HCT116 (cell line): Measurements from ENCODE around the gene RARS1. TPM values are rescaled to one million over a fixed set of nuclear protein-coding genes. Genes with fewer than 3 reads are reported as not detected.

Source experiments
- ATAC-seq: fragments of 200-7000 bp; cut with Tn5 transposase; 2 replicates; pipeline ENCODE4 v1.9.1; 2020; ENCODE audit warnings: mild to moderate bottlenecking, moderate library complexity
- BruUV-seq: library from RNA; stranded (reverse); fragments of 400-500 nt; replicated peaks from 2 replicates; lab custom pipeline; 2021; lab: Mats Ljungman, UMichigan
- CTCF ChIA-PET: fragments of 300-600 bp; sonication (Branson Sonifier 250); formaldehyde crosslinking; loops from one replicate; lab custom pipeline; 2021; ENCODE audit warnings: antibody characterized with exemption; lab: Charles Lee
- POLR2A ChIA-PET: fragments of 300-600, 350-600 bp; sonication (Branson Sonifier 250); formaldehyde crosslinking; loops from one replicate; lab custom pipeline; 2021; ENCODE audit warnings: antibody characterized with exemption; lab: Charles Lee
- RAD21 ChIA-PET, 2 experiments: fragments of 300-600 bp; sonication (Branson Sonifier 250); formaldehyde crosslinking; loops; one replicate each; lab custom pipeline; 2023; ENCODE audit warnings: low total read pairs in 2 of 2; ENCODE audit not compliant: uncharacterized antibody in 2 of 2, unreplicated experiment in 2 of 2, low non-redundant PET in 1 of 2; lab: Charles Lee
- DNase-seq: peaks from one replicate; pipeline ENCODE4 v3.0.0-alpha.2; 2010; ENCODE audit warnings: low read depth, low spot score
- H2AFZ ChIP-seq: fragments of 200-600 bp; shearing (Covaris generic), sonication (generic); 2 replicates; pipeline ENCODE4 v1.6.1; 2017; ENCODE audit warnings: low read depth, mixed run types, mixed read lengths, antibody characterized with exemption, low read length; ENCODE audit not compliant: poor library complexity, severe bottlenecking
- H3K27ac ChIP-seq: 2 replicates; pipeline ENCODE4 v1.5.1; 2012; ENCODE audit warnings: low read depth, low read length
- H3K27me3 ChIP-seq: fragments of 200-600 bp; sonication (generic); 2 replicates; pipeline ENCODE4 v1.6.1; 2016; ENCODE audit warnings: mixed run types, low read length, mixed read lengths; ENCODE audit not compliant: insufficient read depth
- H3K36me3 ChIP-seq, 2 experiments: fragments of 200-500 bp in 1 of 2; fragments of 200-600 bp in 1 of 2; sonication (Bioruptor generic) in 1 of 2; sonication (generic) in 1 of 2; 2 replicates each; pipeline versions ENCODE4 v1.5.1 to v1.6.1; 2014 to 2016; ENCODE audit warnings: low read length in 2 of 2, inconsistent platforms in 1 of 2, mixed read lengths in 1 of 2, mixed run types in 1 of 2; ENCODE audit not compliant: insufficient read depth in 2 of 2, control insufficient read depth in 1 of 2
- H3K4me1 ChIP-seq, 2 experiments: fragments of 200-600 bp in 1 of 2; sonication (generic) in 1 of 2; 2 replicates each; pipeline versions ENCODE4 v1.5.1 to v1.6.1; 2012 to 2017; ENCODE audit warnings: low read length in 2 of 2, inconsistent platforms in 1 of 2, mild to moderate bottlenecking in 1 of 2, mixed read lengths in 1 of 2, mixed run types in 1 of 2, moderate library complexity in 1 of 2; ENCODE audit not compliant: insufficient read depth in 2 of 2, control insufficient read depth in 1 of 2
- H3K4me2 ChIP-seq: fragments of 200-600 bp; sonication (generic); 2 replicates; pipeline ENCODE4 v1.6.1; 2017; ENCODE audit warnings: mixed run types, low read length, mixed read lengths
- H3K4me3 ChIP-seq, 2 experiments: fragments of 200-600 bp in 1 of 2; sonication (generic) in 1 of 2; replicated peaks in 1 of 2; 2 replicates each; pipeline ENCODE4 v1.5.1; 2011 to 2016; ENCODE audit warnings: low read length in 2 of 2, control low read depth in 1 of 2, low read depth in 1 of 2, mild to moderate bottlenecking in 1 of 2, mixed read lengths in 1 of 2, mixed run types in 1 of 2
- H3K79me2 ChIP-seq: fragments of 200-600 bp; sonication (generic); 2 replicates; pipeline ENCODE4 v1.6.1; 2017; ENCODE audit warnings: mild to moderate bottlenecking, mixed run types, low read length, moderate library complexity, mixed read lengths; ENCODE audit not compliant: insufficient read depth
- H3K9ac ChIP-seq: fragments of 200-600 bp; sonication (generic); 2 replicates; pipeline ENCODE4 v1.6.1; 2016; ENCODE audit warnings: low read length, mixed read lengths
- H3K9me2 ChIP-seq: fragments of 200-600 bp; sonication (generic), shearing (Covaris generic); 2 replicates; pipeline ENCODE4 v1.6.1; 2017; ENCODE audit warnings: mixed run types, mild to moderate bottlenecking, moderate library complexity; ENCODE audit not compliant: insufficient read depth
- H3K9me3 ChIP-seq, 2 experiments: fragments of 200-500 bp in 1 of 2; fragments of 200-600 bp in 1 of 2; sonication (Bioruptor generic) in 1 of 2; sonication (generic) in 1 of 2; 2 replicates each; pipeline ENCODE4 v1.6.1; 2014 to 2017; ENCODE audit warnings: low read length in 2 of 2, mixed read lengths in 2 of 2, inconsistent platforms in 1 of 2, low read depth in 1 of 2, mild to moderate bottlenecking in 1 of 2, mixed run types in 1 of 2, moderate library complexity in 1 of 2; ENCODE audit not compliant: control insufficient read depth in 1 of 2, insufficient read depth in 1 of 2
- H4K20me1 ChIP-seq: fragments of 200-600 bp; sonication (generic), shearing (Covaris generic); 2 replicates; pipeline ENCODE4 v1.6.1; 2017; ENCODE audit warnings: mixed run types, mild to moderate bottlenecking, moderate library complexity; ENCODE audit not compliant: insufficient read depth
- CBX3 ChIP-seq: IDR thresholded peaks from 2 replicates; pipeline ENCODE4 v1.6.1; 2012; ENCODE audit warnings: low read depth
- CEBPB ChIP-seq: IDR thresholded peaks from 2 replicates; pipeline ENCODE4 v1.6.1; 2012; ENCODE audit warnings: low read depth
- ELF1 ChIP-seq: IDR thresholded peaks from 2 replicates; pipeline ENCODE4 v1.6.1; 2012; ENCODE audit warnings: low read depth, borderline replicate concordance
- EZH2 ChIP-seq: fragments of 200-600 bp; sonication (generic); IDR thresholded peaks from 2 replicates; pipeline ENCODE4 v1.6.1; 2017; ENCODE audit warnings: antibody characterized with exemption, mixed run types
- FOSL1 ChIP-seq: IDR thresholded peaks from 2 replicates; pipeline ENCODE4 v1.6.1; 2012; ENCODE audit warnings: low read depth
- JUND ChIP-seq: IDR thresholded peaks from 2 replicates; pipeline ENCODE4 v1.6.1; 2012
- MAX ChIP-seq: IDR thresholded peaks from 2 replicates; pipeline ENCODE4 v1.6.1; 2012
- POLR2A ChIP-seq: IDR thresholded peaks from 2 replicates; pipeline ENCODE4 v1.7.0; 2011; ENCODE audit warnings: borderline replicate concordance; ENCODE audit not compliant: insufficient read depth, insufficient read length; ENCODE audit errors: extremely low read depth
- POLR2AphosphoS5 ChIP-seq: IDR thresholded peaks from 2 replicates; pipeline ENCODE4 v1.6.1; 2011; ENCODE audit warnings: mild to moderate bottlenecking, low read depth, low read length, moderate library complexity
- REST ChIP-seq: IDR thresholded peaks from 2 replicates; pipeline ENCODE4 v1.6.1; 2012; ENCODE audit warnings: low read depth
- SP1 ChIP-seq: IDR thresholded peaks from 2 replicates; pipeline ENCODE4 v1.6.1; 2012; ENCODE audit warnings: low read depth
- SRF ChIP-seq: IDR thresholded peaks from 2 replicates; pipeline ENCODE4 v1.6.1; 2012; ENCODE audit warnings: low read depth
- TCF7L2 ChIP-seq: IDR thresholded peaks from 2 replicates; pipeline ENCODE4 v1.7.0; 2011; ENCODE audit warnings: borderline replicate concordance, inconsistent platforms; ENCODE audit not compliant: insufficient read depth, insufficient read length; ENCODE audit errors: extremely low read depth
- YY1 ChIP-seq: IDR thresholded peaks from 2 replicates; pipeline ENCODE4 v1.6.1; 2011; ENCODE audit warnings: low read length, low read depth, moderate library complexity, mild to moderate bottlenecking; ENCODE audit not compliant: insufficient replicate concordance; ENCODE audit errors: extremely low read depth
- ZNF274 ChIP-seq: fragments of 200-500 bp; sonication (Bioruptor generic); IDR thresholded peaks from 2 replicates; pipeline ENCODE4 v1.6.1; 2014; ENCODE audit warnings: mild to moderate bottlenecking, low read depth, low read length, inconsistent platforms
- intact Hi-C: fragments of 100-400 bp; cut with micrococcal nuclease; formaldehyde crosslinking; loops from 2 replicates; pipeline ENCODE4 v1.10.0; 2022
- total RNA-seq: library from RNA; stranded (reverse); gene quantifications from one replicate; pipeline ENCODE4 v1.2.1, GENCODE V29; 2021; ENCODE audit not compliant: unreplicated experiment

The RARS1 gene
- total RNA-seq, 1 experiment from 2014 or later, result 122 TPM

- H3K27ac ChIP-seq, result no peak overlapping the region
- no peak overlapping the region for H3K9ac ChIP-seq
- DNase-seq, result no peak
- RAD21 ChIA-PET, result no interaction called here
- POLR2A ChIA-PET, result no interaction called here
- H3K27me3 ChIP-seq, result no peaks in the 10 kb centered on the region
- H2AFZ ChIP-seq, result no peak overlapping the region
- intact Hi-C loops, result no loop called here
- H3K4me3 ChIP-seq, result no peak overlapping the region
- no peak overlapping the region for H3K4me2 ChIP-seq
- no TSS peak for BruUV-seq
- no peaks in the 10 kb centered on the region for H3K9me2 ChIP-seq
- ATAC-seq, result no peak
- no peak for TF ChIP-seq EZH2
- no peak for TF ChIP-seq FOSL1
- TF ChIP-seq ZNF274, result no peak
- no peak for TF ChIP-seq POLR2A
- no peak for TF ChIP-seq YY1
- no peak for TF ChIP-seq POLR2AphosphoS5
- no peak for TF ChIP-seq ELF1
- no peak for TF ChIP-seq CEBPB
- H3K9me3 ChIP-seq, result no peaks in the 10 kb centered on the region
- H3K36me3 ChIP-seq, result peaks cover 15 to 24% of the 10 kb centered on the region in 2 experiments; a peak in 3 of 4 replicates
- H3K79me2 ChIP-seq, result no peaks in the 10 kb centered on the region
- 0 out of 4 replicates have a peak, but pooled peaks cover 0 to 6% of the 10 kb centered on the region in 2 experiments for H3K4me1 ChIP-seq
- H4K20me1 ChIP-seq, result no peaks in the 10 kb centered on the region
- CTCF ChIA-PET, result no interaction called here
Measured at GRCh38 chr5:168468836-168469235, 17.4 kb upstream of the RARS1 start.

- H3K27me3 ChIP-seq, result no peaks in the 10 kb centered on the region
- TF ChIP-seq SP1, result no peak
- no peak for TF ChIP-seq POLR2A
- TF ChIP-seq YY1, result no peak
- TF ChIP-seq CBX3, result no peak
- TF ChIP-seq ZNF274, result no peak
- TF ChIP-seq TCF7L2, result no peak
- no peak for TF ChIP-seq MAX
- TF ChIP-seq JUND, result no peak
- no peak for TF ChIP-seq POLR2AphosphoS5
- TF ChIP-seq ELF1, result no peak
- TF ChIP-seq REST, result no peak
- no peak for TF ChIP-seq FOSL1
- no peak for TF ChIP-seq SRF
- TF ChIP-seq, all 23 proteins: peak for 0
- no peak overlapping the region for H2AFZ ChIP-seq
- ATAC-seq (no peak), DNase-seq (no peak)
- no peaks in the 10 kb centered on the region for H3K79me2 ChIP-seq
- no peaks in the 10 kb centered on the region for H3K9me2 ChIP-seq
- no peaks in the 10 kb centered on the region for H3K9me3 ChIP-seq
- H3K4me2 ChIP-seq, result no peak overlapping the region
- BruUV-seq, result no TSS peak
- intact Hi-C loops, result no loop called here
- POLR2A ChIA-PET, result no interaction called here
- no peak overlapping the region for H3K4me3 ChIP-seq
- RAD21 ChIA-PET, result no interaction called here
- peaks cover 12 to 21% of the 10 kb centered on the region in 2 experiments; a peak in 3 of 4 replicates for H3K36me3 ChIP-seq
- 0 out of 4 replicates have a peak, but pooled peaks cover 0 to 6% of the 10 kb centered on the region in 2 experiments for H3K4me1 ChIP-seq
- no peak overlapping the region for H3K27ac ChIP-seq
- no peak overlapping the region for H3K9ac ChIP-seq
- CTCF ChIA-PET, result no interaction called here
- no peaks in the 10 kb centered on the region for H4K20me1 ChIP-seq
Measured at GRCh38 chr5:168469816-168470215, 16.5 kb upstream of the RARS1 start.
